OCI-LY3 (cell line): Measurements from ENCODE around the gene KLLN.

Experiments
- CTCF ChIP-seq: fragments of 200-600, 300-600 bp; sonication (generic); IDR thresholded peaks from 2 replicates; pipeline ENCODE4 v1.5.1; 2014; ENCODE audit warnings: antibody characterized with exemption, low read length, low read depth
- EZH2phosphoT487 ChIP-seq: fragments of 200-600 bp; shearing (Covaris generic); IDR thresholded peaks from 2 replicates; pipeline ENCODE4 v1.6.1; 2018; ENCODE audit warnings: antibody characterized with exemption, mixed run types, low read depth

GRCh38 chr10:87816898-87817608 lies 46.3 kb downstream of the KLLN start:
- TF ChIP-seq CTCF (no peak), EZH2phosphoT487 (no peak)
